ENCODE data around the gene TPRKB. TPM values are rescaled to one million over a fixed set of nuclear protein-coding genes. Genes with fewer than 3 reads are reported as not detected.

TPRKB gene
- total RNA-seq, result 13.7 and 13.8 TPM in 2 replicates

DNA sequence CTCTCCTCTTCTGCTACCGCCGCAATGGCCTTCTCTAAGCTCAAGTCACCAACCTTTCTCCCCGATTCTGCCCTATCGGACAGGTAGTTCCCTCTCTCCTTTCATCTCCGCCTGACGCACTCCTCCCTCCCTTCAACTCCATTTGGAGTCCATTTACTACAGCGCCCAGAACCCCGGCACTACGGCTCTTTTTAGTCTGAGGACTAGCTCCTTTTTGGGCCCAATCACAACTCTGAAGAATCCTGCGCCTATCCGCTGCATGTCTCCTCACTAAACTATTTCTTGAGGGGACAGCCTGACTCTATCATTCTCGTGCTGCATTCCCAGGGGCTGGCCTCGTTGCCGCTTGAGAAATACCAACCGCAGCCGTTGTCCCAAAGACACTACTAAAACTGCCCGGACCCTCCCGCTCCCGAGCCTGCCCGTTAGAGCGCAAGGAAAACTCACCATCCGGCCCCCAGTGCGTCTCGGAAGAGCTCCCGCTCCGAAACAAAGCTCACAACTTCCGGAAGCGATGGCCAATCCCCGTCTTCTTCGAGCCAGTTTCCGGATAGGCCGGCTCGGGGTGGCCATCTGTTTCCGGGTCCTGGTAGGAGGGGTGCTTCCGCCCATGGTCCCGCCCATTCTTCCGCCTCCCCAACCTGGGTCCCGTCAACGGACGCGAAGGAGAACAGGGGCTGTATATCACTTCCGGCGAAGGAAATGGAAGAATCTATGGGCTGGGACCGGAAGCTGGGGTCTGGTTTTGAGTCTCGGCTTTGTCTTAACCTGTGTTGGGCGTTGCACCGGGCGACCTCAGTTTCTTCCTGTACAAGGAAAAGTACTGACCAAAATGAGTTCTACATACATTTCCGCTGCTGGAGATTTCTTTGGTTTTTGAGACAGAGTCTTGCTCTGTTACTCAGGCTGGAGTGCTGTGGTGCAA, at the start of gene TPRKB:
Gene TPRKB, minus strand, starts transcription at position 491 of the 925 bp plus-strand sequence. CDS start 2,776 bp downstream, outside the sequence.

DNA sequence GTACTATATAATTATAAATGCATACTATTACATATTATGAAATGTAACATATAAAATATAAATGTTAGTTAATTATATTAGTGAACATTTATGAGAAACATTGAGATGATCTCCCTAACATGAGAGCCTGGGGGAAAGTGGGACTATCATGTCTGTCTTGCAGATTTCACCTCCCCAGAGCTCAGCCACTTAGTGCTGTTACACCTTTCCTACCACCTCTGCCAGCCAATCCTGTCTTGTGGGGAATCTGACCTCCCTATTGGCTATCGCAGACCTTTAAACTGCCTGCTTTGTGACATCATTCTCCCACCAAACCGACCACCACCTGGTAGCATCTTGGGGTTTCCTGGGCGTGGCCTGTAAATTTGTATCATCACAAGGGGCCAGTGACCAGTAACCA, 46.7 kb upstream of the TPRKB start, which contains the start of gene C2orf78:
Gene C2orf78, plus strand, starts transcription at position 301 of the 400 bp plus-strand sequence. CDS start 127 bp downstream, outside the sequence.

DNA sequence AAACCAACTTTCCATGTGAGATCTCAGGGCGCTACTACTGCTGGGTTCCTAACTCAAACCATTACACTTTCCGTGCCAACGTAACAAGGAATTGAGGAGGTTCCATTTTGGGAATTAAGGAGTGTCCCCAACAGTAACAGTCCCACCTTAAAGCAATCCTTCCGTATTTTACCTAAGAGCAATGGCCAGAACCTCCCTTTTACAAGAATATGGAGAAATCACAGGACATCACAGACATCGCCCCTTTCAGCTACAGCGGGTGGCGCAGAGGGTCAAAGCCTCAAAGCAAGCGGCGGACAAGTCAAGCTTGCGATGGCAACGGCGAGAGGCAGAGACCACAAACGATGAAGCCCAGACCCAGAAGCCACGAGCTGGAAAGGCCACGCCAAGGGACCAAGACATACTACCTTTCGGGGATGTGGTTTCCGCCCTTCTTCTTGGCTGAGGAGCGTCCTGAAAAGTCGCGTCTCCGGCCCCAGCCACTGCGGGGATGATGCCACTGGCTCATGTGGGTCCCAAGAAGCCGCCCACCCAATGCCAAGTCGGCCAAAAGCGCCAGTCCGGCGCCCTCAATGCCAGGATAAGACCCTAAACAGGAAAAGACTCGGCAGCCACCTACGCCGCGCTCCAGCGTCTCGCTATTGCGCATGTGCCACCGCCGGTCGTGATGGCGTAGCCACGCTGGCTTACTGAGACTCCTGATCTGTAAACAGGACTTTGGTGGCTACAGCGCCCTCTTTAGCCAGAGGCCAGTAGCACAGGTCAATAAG, 42.5 kb upstream of the TPRKB start, which contains the start of gene DUSP11:
Gene DUSP11, minus strand, starts transcription at position 637 of the 770 bp plus-strand sequence. Its CDS starts 129 bp downstream, at position 508.

Other genes with a start within 250 kb of the TPRKB start
- gene NAT8, start 94.9 kb downstream of the TPRKB start, total RNA-seq, result not detected in 2 replicates
- 30.2 and 30.9 TPM in 2 replicates for gene DUSP11, start 42.8 kb upstream of the TPRKB start, total RNA-seq
- gene C2orf78, start 46.8 kb upstream of the TPRKB start, total RNA-seq, result not detected in 2 replicates
- 18.8 and 25.3 TPM in 2 replicates for gene STAMBP, start 91.6 kb upstream of the TPRKB start, total RNA-seq
- 0.44 and 1.3 TPM in 2 replicates for gene ACTG2, start 155.7 kb upstream of the TPRKB start, total RNA-seq
- 39.7 and 40.8 TPM in 2 replicates for gene DGUOK, start 189.5 kb upstream of the TPRKB start, total RNA-seq
- 3.4 TPM in 2 replicates for gene TET3, start 247.6 kb upstream of the TPRKB start, total RNA-seq

All from cardiac ventricle fibroblast (primary cell).